GM19455 (cell line): ENCODE measurements around the gene RGCC.
A peak's percentile ranks its signal among the peaks of the same experiment; 100 is the strongest.

ENCODE experiments used
- ATAC-seq: cut with Tn5 transposase; IDR thresholded peaks from one replicate; pipeline ENCODE4 v1.9.1; 2021; ENCODE audit not compliant: unreplicated experiment

RGCC gene

GRCh38 chr13:41452462-41452861 lies 4.9 kb upstream of the RGCC start:
- ATAC-seq: no peak

- no peak for ATAC-seq
Measured at GRCh38 chr13:41453620-41454019, 3.7 kb upstream of the RGCC start.

GRCh38 chr13:41454170-41454569 lies 3.2 kb upstream of the RGCC start:
- ATAC-seq: no peak

DNA sequence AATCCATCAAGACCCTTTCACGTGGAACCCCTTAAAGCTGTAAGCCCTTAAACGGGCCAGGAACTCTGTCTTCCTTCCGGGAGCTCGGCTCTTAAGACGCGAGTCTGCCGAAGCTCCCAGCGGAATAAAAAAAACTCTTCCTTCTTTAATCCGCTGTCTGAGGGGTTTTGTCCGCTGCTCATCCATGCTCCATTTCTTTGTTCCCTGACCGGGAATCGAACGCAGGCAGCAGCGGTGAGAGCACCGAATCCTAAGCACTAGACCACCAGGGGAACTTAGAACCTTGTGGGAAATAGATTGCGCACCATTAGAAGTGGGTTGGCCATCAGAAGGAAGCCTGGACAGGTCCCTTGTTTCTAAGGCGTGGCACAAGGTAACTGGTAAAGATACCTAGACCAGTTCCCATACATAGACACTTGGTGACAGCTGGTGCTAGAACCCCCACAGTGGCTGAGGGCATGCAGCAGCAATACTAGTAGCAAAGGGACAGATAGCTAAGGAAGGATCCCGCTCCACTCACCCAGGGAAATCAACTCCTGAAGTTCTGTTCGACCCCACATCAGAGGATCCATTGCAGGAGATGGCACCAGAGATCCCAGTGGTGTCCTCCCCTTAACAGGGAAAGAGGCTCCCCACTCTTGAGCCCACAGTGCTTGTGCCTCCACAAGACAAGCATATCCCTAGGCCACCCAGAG lies 1.5 kb upstream of the RGCC start:
- no peak for ATAC-seq

DNA sequence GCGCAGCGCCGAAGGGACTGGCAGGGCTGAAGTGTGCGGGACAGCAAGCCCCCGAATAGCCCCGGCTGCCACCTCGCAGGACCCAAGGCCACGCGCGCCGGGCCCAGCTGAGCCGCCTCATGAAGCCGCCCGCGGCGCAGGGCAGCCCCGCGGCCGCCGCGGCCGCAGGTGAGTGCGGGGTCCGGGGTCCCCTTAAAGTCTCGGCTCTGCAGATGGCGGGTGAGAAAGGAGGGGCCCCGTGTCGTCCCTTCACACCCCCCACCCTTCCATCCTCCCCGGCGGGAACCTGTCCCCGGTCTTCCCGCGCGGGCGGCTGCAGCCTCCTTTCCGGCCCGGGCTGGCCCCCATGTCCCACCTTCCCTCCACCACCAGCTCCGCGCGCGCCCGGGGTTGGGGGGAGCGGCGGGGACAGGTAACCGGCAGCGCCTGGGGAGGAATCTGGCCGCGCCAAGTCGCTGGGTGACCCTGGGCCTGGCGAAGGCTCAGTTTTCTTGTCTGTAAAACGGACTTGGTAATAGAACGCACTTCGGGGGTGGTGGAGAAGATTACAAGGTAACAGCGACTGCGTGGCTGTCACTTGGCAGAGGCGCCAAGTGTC lies 338 bp downstream of the RGCC start:
- peak; percentile 30 for ATAC-seq

DNA sequence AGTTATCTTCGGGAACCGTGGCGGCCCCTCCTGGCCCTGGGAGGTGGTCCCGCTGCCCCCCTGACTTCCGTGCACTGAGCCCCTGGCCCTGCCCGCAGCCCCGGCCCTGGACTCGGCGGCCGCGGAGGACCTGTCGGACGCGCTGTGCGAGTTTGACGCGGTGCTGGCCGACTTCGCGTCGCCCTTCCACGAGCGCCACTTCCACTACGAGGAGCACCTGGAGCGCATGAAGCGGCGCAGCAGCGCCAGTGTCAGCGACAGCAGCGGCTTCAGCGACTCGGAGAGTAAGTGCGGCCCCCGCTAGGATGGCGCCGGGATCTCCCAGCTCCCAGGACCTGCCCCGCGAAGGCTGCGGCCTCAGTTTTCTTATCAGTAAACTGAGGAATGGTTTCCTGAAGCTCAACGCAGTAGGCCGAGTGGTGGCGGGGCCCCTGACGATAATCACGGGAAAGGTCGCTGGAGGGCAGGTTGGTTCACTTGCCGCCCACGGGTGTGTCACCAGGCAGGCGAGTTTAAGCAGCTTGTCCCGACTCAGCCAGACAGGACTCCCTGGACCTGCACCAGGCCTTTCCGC lies 924 bp downstream of the RGCC start:
- peak; percentile 29 for ATAC-seq

GRCh38 chr13:41458761-41459431 lies 1.5 kb downstream of the RGCC start:
- ATAC-seq: no peak

DNA sequence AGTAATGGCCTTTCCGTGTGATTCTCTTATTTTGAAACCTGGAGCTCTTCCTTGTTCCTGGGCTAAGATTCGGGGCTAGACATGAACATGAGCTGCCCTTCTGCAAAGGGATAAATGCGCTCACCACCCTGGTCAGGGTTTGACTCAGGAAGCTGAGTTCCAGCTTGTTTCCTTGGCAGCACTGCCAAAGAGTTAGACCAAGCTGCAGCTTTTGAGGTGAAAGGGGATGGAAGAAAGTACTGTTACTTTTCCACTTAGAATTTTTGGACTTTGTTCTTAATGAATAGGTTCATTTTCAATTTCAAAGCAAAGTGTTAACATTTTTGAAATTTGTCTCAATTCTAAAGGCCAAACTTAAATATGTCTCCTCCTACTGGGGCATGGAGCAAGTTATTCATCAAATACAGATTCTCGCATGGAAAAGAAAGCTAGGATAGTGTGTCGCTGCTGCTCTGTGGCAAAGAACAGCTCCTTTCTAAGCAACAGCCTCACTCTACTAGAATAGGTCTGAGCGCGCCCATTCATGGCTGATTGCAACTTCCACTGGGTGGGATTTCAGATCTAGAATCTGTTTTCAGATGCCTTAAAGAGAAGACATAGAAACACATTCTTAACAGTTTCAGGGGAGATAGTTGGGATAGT lies 2.2 kb downstream of the RGCC start:
- ATAC-seq: no peak

- ATAC-seq: no peak
Measured at GRCh38 chr13:41460074-41460465, 2.7 kb downstream of the RGCC start.

DNA sequence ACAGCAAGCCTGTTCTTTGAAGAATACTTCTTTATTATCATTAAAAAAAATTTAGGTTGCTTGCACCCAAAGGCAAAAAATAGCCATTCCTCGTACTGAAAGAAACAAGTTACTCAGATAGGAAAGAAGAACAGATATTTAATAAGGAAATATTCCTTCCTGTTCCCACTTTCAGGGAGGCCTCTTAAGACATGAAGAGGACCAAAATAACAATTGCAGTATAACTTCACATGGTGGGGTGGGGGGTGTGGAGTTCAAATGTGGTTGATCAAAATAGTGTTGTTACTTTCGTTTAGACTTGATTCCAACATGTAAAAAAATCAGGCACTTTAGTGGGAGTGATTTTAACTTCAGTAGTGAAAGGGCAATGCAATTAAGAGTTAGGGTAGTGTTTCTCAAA lies 3.6 kb downstream of the RGCC start:
- no peak for ATAC-seq

DNA sequence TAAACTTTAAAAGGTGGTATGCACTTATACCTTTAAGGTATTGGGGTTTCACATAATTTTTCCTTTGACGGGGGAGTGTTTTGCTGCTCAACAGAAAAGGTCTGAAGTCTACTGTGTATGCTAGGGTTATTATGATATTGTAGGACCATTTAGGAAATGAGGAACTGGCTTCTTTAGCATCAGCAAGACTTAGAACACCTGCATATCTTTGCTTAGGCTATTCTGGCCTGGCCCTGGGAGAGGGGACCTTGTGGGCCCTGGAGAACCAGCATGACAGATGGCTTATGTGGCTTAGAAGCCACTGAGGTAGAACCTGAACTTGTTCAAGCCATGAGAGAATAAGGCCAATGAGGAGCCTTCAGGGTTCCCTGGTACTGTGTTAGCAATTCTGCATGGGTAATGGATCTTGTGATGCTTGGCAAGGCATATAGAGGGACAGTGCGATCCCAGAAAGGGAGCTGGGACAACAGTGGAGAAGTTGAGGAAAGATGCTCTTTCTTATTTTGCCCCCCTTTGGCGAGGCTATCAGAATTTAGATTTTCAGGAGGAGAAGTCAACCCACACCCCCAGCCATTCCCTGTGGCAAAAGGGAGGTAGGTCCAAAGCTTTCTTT lies 4.3 kb downstream of the RGCC start:
- no peak for ATAC-seq

DNA sequence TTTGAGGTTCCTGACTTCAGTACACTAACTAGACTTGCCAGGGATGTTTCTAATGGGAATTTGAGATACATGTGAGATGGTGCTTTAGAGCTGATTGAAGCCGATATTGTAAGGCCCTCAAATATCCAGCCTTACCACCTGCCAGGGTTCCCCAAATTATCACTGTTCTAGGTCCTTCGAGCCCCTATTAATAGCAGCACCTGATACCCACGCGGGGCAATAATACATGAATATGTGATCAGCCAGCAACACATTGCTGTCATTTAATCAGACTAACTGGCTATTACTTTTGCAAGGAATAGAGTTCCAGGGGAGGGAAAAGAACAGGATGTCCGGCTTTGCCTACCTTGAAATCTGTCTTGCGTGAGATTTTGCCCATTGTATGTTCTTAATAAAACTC lies 5.1 kb downstream of the RGCC start:
- no peak for ATAC-seq

- ATAC-seq: no peak
Measured at GRCh38 chr13:41463838-41464602, 6.7 kb downstream of the RGCC start.

DNA sequence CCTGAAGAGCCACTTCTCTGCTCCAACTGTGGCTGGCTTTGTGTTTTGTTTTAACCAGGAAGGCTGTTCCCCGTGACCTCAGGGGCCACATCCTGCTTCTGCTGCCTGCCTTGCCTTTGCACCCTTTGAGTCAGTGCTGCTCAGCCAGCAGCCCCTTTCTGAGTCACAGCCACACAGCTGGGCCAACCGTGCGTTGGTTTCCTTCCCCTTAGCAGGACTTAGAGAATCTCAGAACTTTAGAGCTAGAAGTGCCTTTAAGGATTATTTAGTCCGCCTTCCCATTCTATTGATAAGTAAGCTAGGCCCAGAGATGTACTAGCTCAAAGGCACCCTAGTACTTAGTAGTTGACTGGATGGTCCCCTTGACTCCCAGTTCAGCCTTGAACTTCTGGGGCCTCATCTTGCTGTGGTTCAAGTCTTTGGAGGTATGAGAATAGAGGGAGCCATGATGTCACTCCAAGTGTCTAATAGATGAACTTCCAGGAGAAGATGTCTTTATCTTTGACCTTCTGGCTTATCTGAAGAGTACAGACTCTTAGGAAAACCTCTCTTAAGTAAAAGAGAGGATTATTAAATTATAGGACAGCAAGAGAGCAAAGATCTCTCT lies 8.0 kb downstream of the RGCC start:
- peak; percentile 94 for ATAC-seq

- ATAC-seq: no peak
Measured at GRCh38 chr13:41465898-41466320, 8.6 kb downstream of the RGCC start.

DNA sequence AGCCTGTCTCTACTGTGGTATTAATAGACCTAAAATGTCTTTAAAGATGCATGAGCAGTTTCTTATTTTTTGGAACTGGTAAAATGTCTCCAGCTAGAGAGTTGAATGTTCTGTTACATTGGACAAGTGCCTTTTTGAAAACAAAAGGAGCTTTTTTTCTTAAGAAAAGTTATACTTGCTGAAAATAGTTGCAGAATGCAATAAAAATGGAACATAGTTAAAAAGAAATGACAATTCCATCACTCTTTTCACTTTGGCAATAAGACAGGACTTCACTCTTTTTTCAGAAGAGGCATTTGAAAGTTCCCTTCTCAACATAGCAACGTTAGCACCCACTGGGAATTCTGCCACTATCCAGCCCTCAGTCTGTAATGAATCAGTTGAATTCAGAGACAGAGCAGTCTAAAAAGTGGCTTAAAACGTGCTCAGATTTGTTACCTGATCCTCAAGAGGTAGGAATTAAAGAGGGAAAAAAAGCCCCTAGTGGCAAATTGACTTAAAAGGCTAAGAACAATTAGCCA lies 10.1 kb downstream of the RGCC start:
- no peak for ATAC-seq

- no peak for ATAC-seq
Measured at GRCh38 chr13:41468631-41469030, 11.3 kb downstream of the RGCC start.

GRCh38 chr13:41470196-41470595 lies 12.8 kb downstream of the RGCC start:
- ATAC-seq: no peak

DNA sequence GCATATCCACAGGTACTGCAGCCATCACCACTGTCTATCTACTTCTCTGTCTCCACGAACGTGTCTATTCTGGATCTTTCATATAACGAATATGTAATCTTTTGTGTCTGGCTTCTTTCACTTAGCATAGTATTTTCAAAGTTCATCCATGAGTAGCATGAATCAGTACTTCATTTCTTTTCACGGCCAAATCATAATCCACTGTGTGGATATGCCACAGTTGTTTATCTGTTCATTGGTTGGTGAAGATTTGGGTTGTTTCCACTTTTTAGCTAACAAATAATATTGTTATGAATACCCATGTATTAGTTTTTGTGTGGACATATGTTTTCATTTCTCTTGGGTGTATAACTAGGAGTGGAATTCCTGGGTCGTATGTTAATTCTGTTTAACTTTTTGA lies 14.4 kb downstream of the RGCC start:
- no peak for ATAC-seq

DNA sequence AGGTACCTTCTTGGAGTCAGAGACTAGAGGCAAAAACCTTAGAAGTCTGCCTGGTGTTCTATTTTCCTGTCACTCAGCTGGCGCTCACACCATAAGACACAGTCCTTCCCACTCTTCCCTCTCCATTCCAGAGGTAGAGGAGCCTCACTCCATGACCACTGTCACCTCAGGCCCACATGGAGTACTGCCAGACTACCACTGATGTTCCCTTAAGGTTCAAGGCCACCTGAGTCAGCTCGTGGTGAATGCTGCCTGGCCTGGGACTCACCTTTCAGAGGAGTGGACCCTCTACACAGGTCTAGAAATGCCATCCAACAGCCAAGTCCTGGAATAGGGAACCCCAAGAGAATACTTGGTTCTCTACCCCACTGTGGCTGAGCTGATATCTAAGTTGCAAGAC lies 29.9 kb downstream of the RGCC start:
- no peak for ATAC-seq
